OCI-LY1 (cell line): ENCODE results near the gene RPL11.
"Not testable (repeated sequence)": the region's sequence is repeated elsewhere in the genome, so short reads cannot be mapped to it uniquely, and the experiment has no call there.

ENCODE experiments used
- H2AFZ ChIP-seq: fragments of 200-600 bp; sonication (generic), shearing (Covaris generic); 2 replicates; pipeline ENCODE4 v1.6.0; 2014; ENCODE audit warnings: antibody characterized with exemption, mild to moderate bottlenecking, low read length
- H3F3A ChIP-seq: fragments of 200-600 bp; sonication (generic), shearing (Covaris generic); 2 replicates; pipeline ENCODE4 v1.6.0; 2014; ENCODE audit warnings: mild to moderate bottlenecking, antibody characterized with exemption, low read length, moderate library complexity; ENCODE audit not compliant: insufficient read depth
- H3K27ac ChIP-seq: fragments of 200-600 bp; sonication (generic); 2 replicates; pipeline ENCODE4 v1.5.1; 2014; ENCODE audit warnings: low read length, mixed run types, mild to moderate bottlenecking, low read depth; ENCODE audit not compliant: poor library complexity, severe bottlenecking
- H3K27me3 ChIP-seq: fragments of 200-600 bp; sonication (generic); 2 replicates; pipeline ENCODE4 v1.6.0; 2014; ENCODE audit warnings: antibody characterized with exemption, mild to moderate bottlenecking, low read length, moderate library complexity; ENCODE audit not compliant: insufficient read depth
- H3K36me3 ChIP-seq: fragments of 200-600 bp; sonication (generic); 2 replicates; pipeline ENCODE4 v1.6.1; 2014; ENCODE audit warnings: mild to moderate bottlenecking, antibody characterized with exemption, low read length, moderate library complexity, mixed read lengths; ENCODE audit not compliant: insufficient read depth
- H3K4me1 ChIP-seq: fragments of 200-600 bp; sonication (generic); 2 replicates; pipeline ENCODE4 v1.5.1; 2014; ENCODE audit warnings: mild to moderate bottlenecking, low read length, moderate library complexity; ENCODE audit not compliant: insufficient read depth, severe bottlenecking
- H3K4me2 ChIP-seq: fragments of 200-600 bp; sonication (generic), shearing (Covaris generic); 2 replicates; pipeline ENCODE4 v1.6.1; 2014; ENCODE audit warnings: low read length
- H3K4me3 ChIP-seq: fragments of 200-600 bp; sonication (generic); 2 replicates; pipeline ENCODE4 v1.5.1; 2014; ENCODE audit warnings: low read length, low read depth, mild to moderate bottlenecking, mixed read lengths; ENCODE audit not compliant: poor library complexity, severe bottlenecking
- H3K79me2 ChIP-seq: fragments of 200-600 bp; shearing (Covaris generic); 2 replicates; pipeline ENCODE4 v1.6.1; 2016; ENCODE audit warnings: mixed run types, low read length, mixed read lengths; ENCODE audit not compliant: insufficient read depth
- H3K9ac ChIP-seq: fragments of 200-600 bp; sonication (generic), shearing (Covaris generic); 2 replicates; pipeline ENCODE4 v1.6.1; 2014; ENCODE audit warnings: mild to moderate bottlenecking, low read length, mixed read lengths
- H3K9me2 ChIP-seq: fragments of 200-600 bp; sonication (generic), shearing (Covaris generic); 2 replicates; pipeline ENCODE4 v1.6.1; 2014; ENCODE audit warnings: low read depth, mild to moderate bottlenecking, low read length, mixed read lengths
- H3K9me3 ChIP-seq: fragments of 200-600 bp; shearing (Covaris generic); 2 replicates; pipeline ENCODE4 v1.6.1; 2014; ENCODE audit warnings: low read length, mixed read lengths
- H4K20me1 ChIP-seq: fragments of 200-600 bp; sonication (generic), shearing (Covaris generic); 2 replicates; pipeline ENCODE4 v1.6.0; 2016; ENCODE audit warnings: mild to moderate bottlenecking, low read length; ENCODE audit not compliant: insufficient read depth
- CTCF ChIP-seq: fragments of 200-600 bp; sonication (generic), shearing (Covaris generic); IDR thresholded peaks from 2 replicates; pipeline ENCODE4 v1.5.1; 2017; ENCODE audit warnings: mild to moderate bottlenecking, antibody characterized with exemption, low read length, moderate library complexity, mixed read lengths
- EZH2 ChIP-seq: fragments of 200-600 bp; sonication (generic), shearing (Covaris generic); IDR thresholded peaks from 2 replicates; pipeline ENCODE4 v1.8.0; 2017; ENCODE audit warnings: borderline replicate concordance, mixed run types, mild to moderate bottlenecking, antibody characterized with exemption, low read length, moderate library complexity, mixed read lengths

RPL11 gene

GRCh38 chr1:23726686-23727085, 35.1 kb downstream of the RPL11 start:
- Histone ChIP-seq H3K9me3 (no peaks in the 10 kb centered on the region), H3K27me3 (no peaks in the 10 kb centered on the region), H3K4me3 (no peak overlapping the region), H4K20me1 (no peaks in the 10 kb centered on the region), H3K36me3 (no peaks in the 10 kb centered on the region), H3K4me2 (no peak overlapping the region), H3K9me2 (no peaks in the 10 kb centered on the region), H3K27ac (no peak overlapping the region), H3K9ac (no peak overlapping the region), H3K79me2 (no peaks in the 10 kb centered on the region), H2AFZ (no peak overlapping the region), H3K4me1 (peaks cover 35% of the 10 kb centered on the region), H3F3A (no peaks in the 10 kb centered on the region)
- TF ChIP-seq EZH2, result no peak
- no peak for TF ChIP-seq CTCF

GRCh38 chr1:23727362-23727811, 35.8 kb downstream of the RPL11 start:
- no peaks in the 10 kb centered on the region for H3K9me2 ChIP-seq
- H3K9ac ChIP-seq, result no peak overlapping the region
- H3K36me3 ChIP-seq, result no peaks in the 10 kb centered on the region
- no peak for TF ChIP-seq CTCF
- TF ChIP-seq EZH2, result no peak
- H3K27me3 ChIP-seq, result no peaks in the 10 kb centered on the region
- H3F3A ChIP-seq, result no peaks in the 10 kb centered on the region
- no peaks in the 10 kb centered on the region for H4K20me1 ChIP-seq
- peaks cover 34% of the 10 kb centered on the region for H3K4me1 ChIP-seq
- H2AFZ ChIP-seq, result no peak overlapping the region
- no peaks in the 10 kb centered on the region for H3K9me3 ChIP-seq
- no peak overlapping the region for H3K4me2 ChIP-seq
- H3K4me3 ChIP-seq, result no peak overlapping the region
- no peak overlapping the region for H3K27ac ChIP-seq
- no peaks in the 10 kb centered on the region for H3K79me2 ChIP-seq

GRCh38 chr1:23732363-23733224, 41.0 kb downstream of the RPL11 start:
- H3K9me2 ChIP-seq, result no peaks in the 10 kb centered on the region
- H3K9me3 ChIP-seq, result no peaks in the 10 kb centered on the region
- no peaks in the 10 kb centered on the region for H4K20me1 ChIP-seq
- no peaks in the 10 kb centered on the region for H3K79me2 ChIP-seq
- no peak overlapping the region for H3K4me3 ChIP-seq
- TF ChIP-seq CTCF (no peak), EZH2 (no peak)
- no peaks in the 10 kb centered on the region for H3K36me3 ChIP-seq
- no peak overlapping the region for H2AFZ ChIP-seq
- H3K9ac ChIP-seq, result no peak overlapping the region
- peaks cover 9% of the 10 kb centered on the region for H3K4me1 ChIP-seq
- H3K27me3 ChIP-seq, result no peaks in the 10 kb centered on the region
- H3K4me2 ChIP-seq, result no peak overlapping the region
- no peaks in the 10 kb centered on the region for H3F3A ChIP-seq
- no peak overlapping the region for H3K27ac ChIP-seq

- not testable (repeated sequence) for H3K4me1 ChIP-seq, H3K79me2 ChIP-seq, H3F3A ChIP-seq, H3K9me3 ChIP-seq, H3K36me3 ChIP-seq, H3K9ac ChIP-seq, H4K20me1 ChIP-seq, H3K4me2 ChIP-seq, H3K4me3 ChIP-seq, H3K9me2 ChIP-seq, H3K27me3 ChIP-seq, H2AFZ ChIP-seq, H3K27ac ChIP-seq
Measured at GRCh38 chr1:23733281-23733680, 41.7 kb downstream of the RPL11 start.
